Endodermal cell (in vitro differentiated cells): ENCODE results near the gene HOXD4. TPM values are rescaled to one million over a fixed set of nuclear protein-coding genes. Genes with fewer than 3 reads are reported as not detected.

Source experiments
- DNase-seq: peaks from one replicate; pipeline ENCODE4 v3.0.0-alpha.2; 2017
- H3K27ac ChIP-seq: 2 replicates; pipeline ENCODE4 v1.5.1; 2013; ENCODE audit warnings: mild to moderate bottlenecking, low read depth, low read length, moderate library complexity
- H3K27me3 ChIP-seq: 2 replicates; pipeline ENCODE4 v1.6.1; 2013; ENCODE audit warnings: mild to moderate bottlenecking, low read length, moderate library complexity; ENCODE audit not compliant: insufficient read depth, control insufficient read depth, poor library complexity, severe bottlenecking
- H3K36me3 ChIP-seq: 2 replicates; pipeline ENCODE4 v1.7.0; 2013; ENCODE audit warnings: mild to moderate bottlenecking, low read length, moderate library complexity; ENCODE audit not compliant: control insufficient read depth, insufficient read depth
- H3K4me1 ChIP-seq: one replicate; pipeline ENCODE4 v1.7.0; 2013; ENCODE audit warnings: low read length; ENCODE audit not compliant: control insufficient read depth, insufficient read depth
- H3K4me3 ChIP-seq: 2 replicates; pipeline ENCODE4 v1.5.1; 2013; ENCODE audit warnings: mild to moderate bottlenecking, low read length, moderate library complexity
- H3K9ac ChIP-seq: 2 replicates; pipeline ENCODE4 v1.6.1; 2013; ENCODE audit warnings: mild to moderate bottlenecking, low read length, moderate library complexity; ENCODE audit not compliant: poor library complexity, severe bottlenecking; ENCODE audit errors: extremely low read depth
- H3K9me3 ChIP-seq: 2 replicates; pipeline ENCODE4 v1.6.1; 2013; ENCODE audit warnings: mild to moderate bottlenecking, low read length, moderate library complexity; ENCODE audit not compliant: control insufficient read depth
- H3K27ac Mint-ChIP-seq: 2 replicates; pipeline ENCODE4 v1.8.0; 2020; ENCODE audit warnings: mixed read lengths
- H3K27me3 Mint-ChIP-seq: 2 replicates; pipeline ENCODE4 v1.8.0; 2021; ENCODE audit warnings: mild to moderate bottlenecking, mixed read lengths; ENCODE audit not compliant: insufficient read depth
- H3K36me3 Mint-ChIP-seq: 2 replicates; pipeline ENCODE4 v1.8.0; 2020; ENCODE audit warnings: low read depth, mixed read lengths
- H3K4me1 Mint-ChIP-seq: 2 replicates; pipeline ENCODE4 v1.8.0; 2020; ENCODE audit warnings: mixed read lengths
- H3K4me3 Mint-ChIP-seq: 2 replicates; pipeline ENCODE4 v1.8.0; 2020; ENCODE audit warnings: mild to moderate bottlenecking, moderate library complexity, mixed read lengths
- H3K9me3 Mint-ChIP-seq: 2 replicates; pipeline ENCODE4 v1.8.0; 2020; ENCODE audit warnings: mild to moderate bottlenecking, mixed read lengths
- CTCF ChIP-seq: fragments of 200-600 bp; sonication (generic); conservative IDR thresholded peaks from 2 replicates; pipeline ENCODE4 v1.5.0; 2021; ENCODE audit warnings: antibody characterized with exemption, mild to moderate bottlenecking
- WGBS, 2 experiments: methylation state at CpG; one replicate each; pipeline versions ENCODE4 v1.1.5 to v1.1.7; 2013; ENCODE audit warnings: missing lambda C conversion rate in 2 of 2, mixed read lengths in 1 of 2; ENCODE audit not compliant: insufficient coverage in 1 of 2, insufficient read length in 1 of 2; 5-methylcytosine and 5-hydroxymethylcytosine counted together
- total RNA-seq, 2 donors: library from RNA; stranded (reverse); fragmentation: NEBNext Ultra II Directional in 1 of 2; extraction: Animal tissue kit (Norgen Biotek cat#: 25700) in 1 of 2; gene quantifications; 2 replicates in 1 of 2; 3 replicates in 1 of 2; pipeline ENCODE4 v1.2.1, GENCODE V29; 2021

HOXD4 gene
- total RNA-seq, 2 donors from 2014 or later: not detected

- Mint-ChIP-seq H3K4me3 (peak overlapping the region; percentile 49), H3K27ac (no peak overlapping the region), H3K4me1 (no peaks in the 10 kb centered on the region), H3K9me3 (no peaks in the 10 kb centered on the region), H3K36me3 (no peaks in the 10 kb centered on the region), H3K27me3 (peaks cover 98% of the 10 kb centered on the region)
- H3K27ac ChIP-seq: no peak overlapping the region
- no peak overlapping the region for H3K9ac ChIP-seq
- no peak for TF ChIP-seq CTCF
- H3K27me3 ChIP-seq: peaks cover 98% of the 10 kb centered on the region
- no peak overlapping the region for H3K4me3 ChIP-seq
- peaks cover 3% of the 10 kb centered on the region for H3K4me1 ChIP-seq
- H3K36me3 ChIP-seq: no peaks in the 10 kb centered on the region
- 67 to 81% methylated on average over 18 to 40 of the region's 41 CpGs for WGBS, 2 experiments
- H3K9me3 ChIP-seq: peaks cover 14% of the 10 kb centered on the region
- peak; percentile 52 for DNase-seq
These were observed 11.5 kb upstream of the HOXD4 start for GRCh38 chr2:176139661-176140512.

GRCh38 chr2:176140513-176141317, 10.6 kb upstream of the HOXD4 start:
- Mint-ChIP-seq H3K4me3 (peak overlapping the region; percentile 49), H3K36me3 (no peaks in the 10 kb centered on the region), H3K27ac (no peak overlapping the region), H3K4me1 (no peaks in the 10 kb centered on the region), H3K27me3 (peaks cover 98% of the 10 kb centered on the region), H3K9me3 (no peaks in the 10 kb centered on the region)
- H3K36me3 ChIP-seq: no peaks in the 10 kb centered on the region
- H3K9me3 ChIP-seq: peaks cover 14% of the 10 kb centered on the region
- H3K9ac ChIP-seq: no peak overlapping the region
- peak overlapping the region; percentile 76 for H3K4me3 ChIP-seq
- no peak overlapping the region for H3K27ac ChIP-seq
- WGBS, 2 experiments: 7 to 12% methylated on average over 34 to 48 of the region's 48 CpGs
- peak; percentile 98 for TF ChIP-seq CTCF
- peaks cover 98% of the 10 kb centered on the region for H3K27me3 ChIP-seq
- peak; percentile 95 for DNase-seq
- peaks cover 3% of the 10 kb centered on the region for H3K4me1 ChIP-seq

GRCh38 chr2:176142281-176142680, 9.1 kb upstream of the HOXD4 start:
- H3K4me3 ChIP-seq: no peak overlapping the region
- no peak for DNase-seq
- peaks cover 98% of the 10 kb centered on the region for H3K27me3 ChIP-seq
- no peak overlapping the region for H3K27ac Mint-ChIP-seq
- H3K9ac ChIP-seq: no peak overlapping the region
- no peaks in the 10 kb centered on the region for H3K4me1 Mint-ChIP-seq
- no peaks in the 10 kb centered on the region for H3K4me1 ChIP-seq
- H3K27ac ChIP-seq: no peak overlapping the region
- no peaks in the 10 kb centered on the region for H3K9me3 Mint-ChIP-seq
- H3K4me3 Mint-ChIP-seq: no peak overlapping the region
- peaks cover 14% of the 10 kb centered on the region for H3K9me3 ChIP-seq
- no peaks in the 10 kb centered on the region for H3K36me3 Mint-ChIP-seq
- peaks cover 98% of the 10 kb centered on the region for H3K27me3 Mint-ChIP-seq
- 78% methylated on average over 2 of the region's 2 CpGs; no CpG with 5 or more reads in 1 of the 2 experiments for WGBS, 2 experiments
- TF ChIP-seq CTCF: no peak
- H3K36me3 ChIP-seq: no peaks in the 10 kb centered on the region
